HG03457 (cell line): ENCODE measurements around the gene RNF11.

ENCODE experiments used
- ATAC-seq: cut with Tn5 transposase; IDR thresholded peaks from one replicate; pipeline ENCODE4 v1.9.1; 2021; ENCODE audit warnings: moderate number of reproducible peaks; ENCODE audit not compliant: unreplicated experiment

The RNF11 gene

GRCh38 chr1:51311826-51312225, 75.8 kb downstream of the RNF11 start:
- ATAC-seq: no peak

DNA sequence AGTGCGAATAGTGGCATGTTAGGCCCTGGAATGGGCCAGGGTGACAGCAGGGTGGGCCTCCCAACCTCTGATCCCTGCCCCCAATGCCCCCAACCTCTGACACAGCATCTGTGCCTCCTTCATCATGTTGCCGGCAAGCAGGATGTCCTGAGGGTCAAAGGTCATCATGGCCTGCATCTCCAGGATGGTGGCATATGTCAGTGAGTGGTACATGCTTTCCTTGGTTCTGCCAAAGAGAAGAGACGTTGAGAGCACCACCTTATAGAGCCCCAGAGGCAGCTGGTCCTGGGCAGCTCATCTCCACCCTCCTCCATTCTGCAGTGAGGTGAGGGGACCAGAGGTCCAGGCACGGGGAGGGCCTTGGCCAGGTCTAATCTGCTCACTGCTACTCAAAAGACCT, 76.6 kb downstream of the RNF11 start:
- ATAC-seq: no peak

DNA sequence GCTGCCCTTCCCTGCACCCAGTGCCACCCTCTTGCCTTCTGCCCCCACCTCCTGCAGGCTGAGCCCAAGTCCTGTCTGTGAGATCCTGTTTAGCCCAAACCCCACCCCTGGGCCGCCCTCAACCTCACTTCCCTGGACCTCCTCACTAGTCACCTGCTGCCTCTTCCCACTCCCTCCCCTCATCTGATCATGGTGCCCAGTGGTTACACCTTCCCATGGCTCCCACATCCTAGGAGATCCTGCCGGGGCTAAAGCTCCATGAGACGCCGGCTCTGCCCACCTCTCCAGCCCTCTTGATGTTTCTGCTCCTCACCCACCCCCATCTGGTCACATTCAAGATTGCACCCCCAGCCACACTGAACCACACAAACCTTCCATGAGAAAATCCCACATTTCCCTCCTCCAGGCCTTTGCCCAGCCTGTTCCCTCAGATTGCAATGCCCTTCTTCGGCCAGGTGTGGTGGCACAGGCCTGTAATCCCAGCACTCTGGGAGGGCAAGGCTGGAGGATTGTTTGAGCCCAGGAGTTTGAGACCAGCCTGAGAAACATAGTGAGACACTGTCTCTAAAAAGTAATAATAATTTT, 77.3 kb downstream of the RNF11 start:
- no peak for ATAC-seq

GRCh38 chr1:51313961-51314777, 78.1 kb downstream of the RNF11 start:
- no peak for ATAC-seq

DNA sequence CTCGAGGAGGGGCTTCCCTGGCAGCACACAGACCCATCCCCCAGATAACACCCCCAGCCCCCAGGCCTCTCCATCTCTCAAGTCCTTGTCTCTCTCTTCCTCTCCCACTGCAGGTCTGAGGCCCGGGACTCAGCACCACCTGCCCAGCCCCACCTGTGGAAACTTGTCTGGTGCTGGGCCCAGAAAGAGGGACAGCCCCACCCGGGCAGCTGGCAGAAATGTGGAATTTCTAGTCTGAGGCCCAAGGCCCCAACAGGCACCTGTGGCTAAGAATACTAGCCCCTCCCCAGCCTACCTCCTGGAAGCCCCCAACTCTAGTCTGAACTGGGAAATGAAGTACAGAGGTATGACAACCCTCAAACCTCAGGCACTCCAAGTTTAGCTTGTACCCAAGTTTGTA, 78.9 kb downstream of the RNF11 start:
- ATAC-seq: no peak

DNA sequence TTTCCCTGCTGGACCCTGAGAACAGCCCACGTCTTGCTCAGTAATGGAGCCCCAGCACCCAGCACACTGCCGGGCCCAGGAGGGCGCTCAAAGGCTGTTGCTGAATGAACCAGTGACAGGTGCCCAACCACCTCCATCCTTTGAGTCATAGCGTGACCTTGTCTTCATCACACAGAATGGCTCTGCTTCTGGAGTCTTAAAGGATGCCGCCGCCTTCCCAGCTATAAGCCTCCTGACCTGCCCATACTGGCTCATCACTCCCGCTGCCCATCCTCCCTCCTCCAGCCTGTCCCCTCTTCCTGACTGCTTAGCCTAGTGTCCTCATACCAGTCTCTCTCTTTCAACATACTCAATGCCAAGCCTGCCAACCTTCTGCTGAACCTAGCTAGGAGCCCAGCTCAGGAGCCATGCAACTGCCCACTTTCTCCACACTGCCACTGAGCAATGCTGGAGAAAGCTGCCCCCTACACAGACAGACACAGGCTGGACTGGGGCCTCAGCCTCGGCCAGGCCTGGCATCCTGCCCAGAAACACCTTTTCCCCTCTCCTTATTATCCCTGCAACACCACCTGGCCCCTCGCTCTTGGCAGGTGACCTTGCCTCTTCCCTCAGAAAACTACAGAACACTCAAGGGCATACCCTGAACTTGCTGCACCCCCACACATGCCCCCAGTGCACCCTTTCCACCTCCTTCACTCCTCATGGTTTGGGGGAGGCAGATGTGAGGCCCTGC, 80.2 kb downstream of the RNF11 start:
- ATAC-seq: no peak

GRCh38 chr1:51316846-51317120, 80.7 kb downstream of the RNF11 start:
- ATAC-seq: no peak

DNA sequence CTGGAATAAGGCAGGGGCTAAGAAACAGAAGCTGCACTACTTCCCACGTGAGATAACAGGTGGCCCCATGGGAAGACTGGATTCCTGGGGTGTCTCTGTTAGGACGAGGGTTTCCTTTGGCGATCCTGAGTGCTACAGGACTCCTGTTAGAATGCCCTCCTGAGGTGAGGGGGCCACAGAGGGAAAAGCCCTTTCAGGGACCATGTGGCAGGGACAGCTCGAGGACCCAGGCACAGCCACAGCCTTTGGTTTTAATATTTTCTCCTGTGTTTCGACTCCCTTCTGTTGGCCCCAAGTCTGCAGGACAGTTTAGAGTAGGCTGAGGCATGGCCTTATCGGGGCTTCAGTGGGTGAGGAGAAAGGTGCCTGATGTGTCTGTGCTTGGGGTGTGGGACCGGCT, 81.7 kb downstream of the RNF11 start:
- no peak for ATAC-seq

DNA sequence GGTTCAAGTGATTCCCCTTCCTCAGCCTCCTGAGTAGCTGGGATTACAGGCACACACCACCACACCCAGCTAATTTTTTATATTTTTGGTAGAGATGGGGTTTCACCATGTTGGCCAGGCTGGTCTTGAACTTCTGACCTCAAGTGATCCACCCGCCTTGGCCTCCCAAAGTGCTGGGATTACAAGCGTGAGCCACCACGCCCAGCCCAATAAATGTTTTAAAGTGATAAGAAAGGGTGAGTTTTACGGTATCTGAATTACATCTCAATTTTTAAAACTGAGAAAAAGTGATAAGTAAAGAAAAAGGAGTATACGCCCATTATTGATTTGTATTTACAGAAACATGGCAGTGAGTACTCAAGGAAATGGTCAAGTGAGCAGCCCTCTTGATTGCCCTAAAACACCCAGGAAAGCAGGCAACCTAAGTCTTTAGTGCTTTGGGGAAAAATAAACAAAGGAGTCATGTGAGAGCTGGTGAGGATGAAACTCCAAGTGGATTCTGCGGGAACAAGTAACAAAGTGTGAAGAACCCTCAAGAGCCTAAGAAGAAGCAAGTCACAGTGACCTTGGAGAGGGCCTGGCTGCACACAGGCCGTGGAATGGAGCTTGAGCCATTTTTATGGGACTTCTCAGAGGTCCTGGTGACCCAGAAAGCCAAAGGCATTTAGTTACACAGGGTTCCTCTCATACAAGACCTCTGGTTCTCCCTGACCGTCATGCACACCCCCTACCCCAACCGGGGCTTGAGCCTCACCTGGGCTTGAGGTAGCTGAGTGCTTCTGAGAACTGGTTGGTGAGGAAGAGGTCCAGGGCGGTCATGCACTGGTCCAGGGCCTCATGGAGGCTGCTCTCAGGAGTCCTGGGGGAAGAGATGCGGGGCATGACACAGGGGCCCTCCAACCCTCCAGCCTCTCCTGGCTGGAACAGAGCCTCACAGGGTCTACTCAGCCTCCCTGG, 85.2 kb downstream of the RNF11 start:
- ATAC-seq: no peak

DNA sequence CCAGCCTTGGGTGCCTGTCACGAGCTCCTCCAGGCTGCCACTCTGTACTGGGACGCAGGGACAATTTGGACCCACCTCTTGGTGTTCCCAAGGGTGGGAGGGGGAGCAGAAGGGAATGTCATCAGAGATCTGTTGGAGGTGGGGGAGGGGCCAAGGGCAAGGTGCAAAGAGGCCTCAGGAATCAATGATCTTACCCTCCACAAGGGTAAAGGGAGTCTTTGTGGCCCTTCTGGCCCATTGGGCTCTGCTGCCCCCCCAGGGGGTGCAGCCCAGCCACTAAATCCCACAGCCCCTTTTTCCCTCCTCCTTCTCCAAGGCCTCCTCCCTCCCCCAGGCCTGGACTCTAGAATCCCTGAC, 85.8 kb downstream of the RNF11 start:
- no peak for ATAC-seq

- no peak for ATAC-seq
These were observed 86.5 kb downstream of the RNF11 start for GRCh38 chr1:51322417-51323101.
